Astrocyte of the cerebellum (primary cell): ENCODE results near the gene DNAJB7.
"Not testable (repeated sequence)": the region's sequence is repeated elsewhere in the genome, so short reads cannot be mapped to it uniquely, and the experiment has no call there.

ENCODE experiments used
- DNase-seq: peaks from one replicate; pipeline ENCODE4 v3.0.0-alpha.2; 2011; ENCODE audit warnings: low read depth
- H3K4me3 ChIP-seq: 2 replicates; pipeline ENCODE4 v1.5.1; 2011; ENCODE audit warnings: mild to moderate bottlenecking, low read depth, low read length, moderate library complexity
- CTCF ChIP-seq: IDR thresholded peaks from 2 replicates; pipeline ENCODE4 v1.5.1; 2012; ENCODE audit warnings: low read length, low read depth, moderate library complexity, mild to moderate bottlenecking; ENCODE audit errors: missing control alignments
- in situ Hi-C: cut with HindIII; loops from 2 replicates; pipeline ENCODE4 v1.10.0; 2017; ENCODE audit warnings: low sequenced_read_pairs

DNAJB7 gene

GRCh38 chr22:40889116-40889515, 27.2 kb upstream of the DNAJB7 start:
- DNase-seq, result no peak
- in situ Hi-C loops, result no loop called here
- TF ChIP-seq CTCF, result no peak
- no peak overlapping the region for H3K4me3 ChIP-seq

- DNase-seq, result no peak
- no peak for TF ChIP-seq CTCF
- in situ Hi-C loops, result no loop called here
- no peak overlapping the region for H3K4me3 ChIP-seq
These were observed 17.0 kb upstream of the DNAJB7 start for GRCh38 chr22:40878922-40879321.

GRCh38 chr22:40877488-40877887, 15.6 kb upstream of the DNAJB7 start:
- no peak for TF ChIP-seq CTCF
- no peak overlapping the region for H3K4me3 ChIP-seq
- no peak for DNase-seq
- in situ Hi-C loops, result no loop called here

GRCh38 chr22:40876907-40877306, 15.0 kb upstream of the DNAJB7 start:
- H3K4me3 ChIP-seq, result no peak overlapping the region
- no peak for TF ChIP-seq CTCF
- DNase-seq, result no peak
- in situ Hi-C loops, result no loop called here

GRCh38 chr22:40875111-40875510, 13.2 kb upstream of the DNAJB7 start:
- in situ Hi-C loops, result no loop called here
- no peak for DNase-seq
- TF ChIP-seq CTCF, result no peak
- no peak overlapping the region for H3K4me3 ChIP-seq

- no peak for DNase-seq
- no peak for TF ChIP-seq CTCF
- in situ Hi-C loops, result no loop called here
- H3K4me3 ChIP-seq, result no peak overlapping the region
These were observed 12.1 kb upstream of the DNAJB7 start for GRCh38 chr22:40874016-40874415.

- H3K4me3 ChIP-seq, DNase-seq, in situ Hi-C loops: not testable (repeated sequence)
These were observed 6.5 kb upstream of the DNAJB7 start for GRCh38 chr22:40868379-40868778.
